Muscle layer of colon (tissue), 2 donors: Measurements from ENCODE around the gene SEC22C.

Experiments used
- H3K27ac ChIP-seq: one replicate; pipeline ENCODE4 v1.7.0; 2013; ENCODE audit warnings: low read depth, mild to moderate bottlenecking, low read length, moderate library complexity
- H3K27me3 ChIP-seq, 2 donors: one replicate each; pipeline ENCODE4 v1.7.0; 2013; ENCODE audit warnings: low read length in 2 of 2, mild to moderate bottlenecking in 2 of 2; ENCODE audit not compliant: insufficient read depth in 2 of 2, control insufficient read depth in 1 of 2
- H3K36me3 ChIP-seq: one replicate; pipeline ENCODE4 v1.7.0; 2013; ENCODE audit warnings: mild to moderate bottlenecking, low read length; ENCODE audit not compliant: insufficient read depth
- H3K4me1 ChIP-seq: one replicate; pipeline ENCODE4 v1.7.0; 2013; ENCODE audit warnings: mild to moderate bottlenecking, low read length; ENCODE audit not compliant: insufficient read depth
- H3K4me3 ChIP-seq, 2 donors: one replicate each; pipeline ENCODE4 v1.7.0; 2013; ENCODE audit warnings: low read length in 2 of 2, low read depth in 1 of 2, mild to moderate bottlenecking in 1 of 2, moderate library complexity in 1 of 2
- H3K9ac ChIP-seq: one replicate; pipeline ENCODE4 v1.7.0; 2013; ENCODE audit warnings: low read length
- H3K9me3 ChIP-seq: one replicate; pipeline ENCODE4 v1.7.0; 2013; ENCODE audit warnings: mild to moderate bottlenecking, low read length
- donor health status: abdominal sarcoma.
- donor health status: Adenocarcinoma of cecum.

The SEC22C gene

GRCh38 chr3:42501321-42501680, 80.5 kb downstream of the SEC22C start:
- no peaks in the 10 kb centered on the region for H3K36me3 ChIP-seq
- no peak overlapping the region for H3K27ac ChIP-seq
- no peaks in the 10 kb centered on the region for H3K9me3 ChIP-seq
- peaks cover 8 to 39% of the 10 kb centered on the region in 2 donors for H3K27me3 ChIP-seq
- H3K4me1 ChIP-seq: peaks cover 8% of the 10 kb centered on the region
- H3K9ac ChIP-seq: no peak overlapping the region
- H3K4me3 ChIP-seq: peak overlapping the region in 1 of 2 donors; percentile 58

DNA sequence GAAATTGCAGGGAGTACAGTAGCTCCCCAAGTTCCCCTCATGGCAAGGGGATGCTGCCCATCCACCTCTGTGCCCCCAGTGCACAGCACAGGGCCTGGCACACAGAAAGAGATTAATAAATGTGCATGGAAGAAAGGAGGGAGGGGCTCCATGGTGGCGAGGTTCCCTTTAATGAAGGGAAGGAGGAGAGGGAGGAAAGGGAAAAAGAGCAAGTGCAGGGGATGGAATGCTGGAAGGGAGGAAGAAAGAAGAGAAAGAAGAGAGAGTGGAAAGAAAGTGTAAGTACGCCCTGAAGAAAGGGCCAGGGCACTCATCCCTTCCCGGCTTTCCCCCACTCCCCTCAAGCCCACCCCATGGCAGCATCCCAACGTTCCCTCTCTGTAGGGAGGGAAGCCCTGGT, 80.9 kb downstream of the SEC22C start:
- Histone ChIP-seq H3K4me1 (peaks cover 8% of the 10 kb centered on the region), H3K9ac (no peak overlapping the region), H3K4me3 (no peak overlapping the region), H3K27ac (no peak overlapping the region), H3K27me3 (peaks cover 8 to 39% of the 10 kb centered on the region in 2 donors), H3K36me3 (no peaks in the 10 kb centered on the region), H3K9me3 (no peaks in the 10 kb centered on the region)

- Histone ChIP-seq H3K27ac (no peak overlapping the region), H3K36me3 (no peaks in the 10 kb centered on the region), H3K9me3 (no peaks in the 10 kb centered on the region), H3K4me3 (no peak overlapping the region), H3K9ac (no peak overlapping the region), H3K4me1 (peaks cover 8% of the 10 kb centered on the region), H3K27me3 (peaks cover 8 to 39% of the 10 kb centered on the region in 2 donors)
These were observed 81.7 kb downstream of the SEC22C start for GRCh38 chr3:42500091-42500490.

DNA sequence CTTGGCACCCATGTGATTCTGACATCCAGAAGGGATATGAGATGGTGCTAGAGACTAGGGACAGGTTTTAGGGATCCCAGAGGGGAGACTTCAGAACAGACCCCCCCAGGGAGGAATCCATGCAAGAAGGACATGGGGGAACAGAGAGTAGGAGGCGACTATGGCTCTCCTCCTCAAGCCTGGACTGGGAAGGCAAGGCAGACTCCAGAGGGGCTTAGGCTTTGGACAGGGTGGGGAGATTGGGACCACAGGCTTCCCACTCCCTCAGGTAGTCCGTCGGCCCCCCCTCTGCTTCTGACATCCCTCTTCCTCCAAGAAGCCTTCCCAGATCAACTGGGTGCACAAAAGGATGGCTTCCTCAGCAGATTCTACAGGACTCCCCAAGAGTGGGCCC, 82.3 kb downstream of the SEC22C start:
- H3K9ac ChIP-seq: no peak overlapping the region
- no peaks in the 10 kb centered on the region for H3K9me3 ChIP-seq
- H3K27me3 ChIP-seq: peaks cover 8 to 39% of the 10 kb centered on the region in 2 donors
- no peak overlapping the region for H3K4me3 ChIP-seq
- H3K4me1 ChIP-seq: peaks cover 8% of the 10 kb centered on the region
- H3K36me3 ChIP-seq: no peaks in the 10 kb centered on the region
- H3K27ac ChIP-seq: no peak overlapping the region

DNA sequence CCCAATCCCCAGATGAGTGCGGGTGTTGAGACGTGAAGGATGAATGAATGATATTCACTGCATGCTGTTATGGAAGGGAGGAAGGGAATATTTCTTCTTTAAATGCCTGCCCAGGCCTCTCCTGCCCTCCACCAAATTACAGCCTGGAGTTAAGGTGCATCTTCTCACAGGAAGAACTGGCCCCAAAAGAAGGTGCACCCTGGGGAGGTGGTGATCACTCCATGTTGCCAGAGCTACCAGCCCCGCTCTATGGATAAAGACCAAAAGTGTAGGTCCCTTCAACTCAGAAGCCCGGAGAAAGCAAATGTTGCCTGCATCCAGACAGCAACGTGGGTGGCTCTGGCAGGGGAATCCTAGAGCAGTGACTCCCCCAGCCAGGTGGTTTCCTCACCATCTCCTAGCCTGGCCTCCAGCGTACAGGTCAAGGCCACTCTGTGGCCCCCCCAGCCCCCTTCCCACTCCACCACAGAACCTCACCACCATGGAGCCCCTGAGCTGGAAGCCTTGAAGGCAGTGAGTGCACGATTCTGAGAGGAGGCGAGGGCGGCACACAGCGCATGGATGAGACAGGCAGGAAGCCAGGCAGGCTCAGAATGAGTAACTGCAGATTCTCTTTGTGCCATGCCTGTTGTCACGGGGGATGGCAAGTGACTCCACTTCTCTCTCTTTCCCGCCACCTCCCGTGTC, 82.8 kb downstream of the SEC22C start:
- peaks cover 8 to 39% of the 10 kb centered on the region in 2 donors for H3K27me3 ChIP-seq
- H3K36me3 ChIP-seq: no peaks in the 10 kb centered on the region
- no peak overlapping the region for H3K9ac ChIP-seq
- H3K4me3 ChIP-seq: no peak overlapping the region
- peaks cover 8% of the 10 kb centered on the region for H3K4me1 ChIP-seq
- H3K27ac ChIP-seq: no peak overlapping the region
- H3K9me3 ChIP-seq: no peaks in the 10 kb centered on the region

DNA sequence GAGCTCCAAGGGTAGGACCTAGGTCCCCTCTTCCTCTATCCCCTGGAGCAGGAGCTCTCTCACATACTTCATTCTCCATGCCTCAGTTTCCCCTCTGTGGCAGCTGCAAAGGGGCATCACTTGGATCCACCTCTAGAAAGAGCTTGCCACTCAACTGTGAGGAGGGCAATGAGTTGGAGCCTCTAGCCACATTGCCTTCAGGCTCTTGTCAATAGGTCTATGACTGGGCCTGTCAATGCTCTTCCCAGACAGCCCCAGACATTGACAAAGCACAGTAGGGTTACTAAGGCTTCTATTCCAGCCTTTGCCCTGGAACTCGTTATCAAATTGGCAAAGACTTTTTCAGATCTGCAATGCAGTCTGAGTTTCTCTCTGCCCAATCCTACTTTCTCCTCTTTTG, 83.7 kb downstream of the SEC22C start:
- H3K27me3 ChIP-seq: peaks cover 2 to 32% of the 10 kb centered on the region in 2 donors
- H3K9ac ChIP-seq: no peak overlapping the region
- no peaks in the 10 kb centered on the region for H3K36me3 ChIP-seq
- H3K4me3 ChIP-seq: no peak overlapping the region
- H3K9me3 ChIP-seq: no peaks in the 10 kb centered on the region
- no peak overlapping the region for H3K27ac ChIP-seq
- H3K4me1 ChIP-seq: peaks cover 8% of the 10 kb centered on the region
